ENCODE data around the gene NRXN2.

The NRXN2 gene

DNA sequence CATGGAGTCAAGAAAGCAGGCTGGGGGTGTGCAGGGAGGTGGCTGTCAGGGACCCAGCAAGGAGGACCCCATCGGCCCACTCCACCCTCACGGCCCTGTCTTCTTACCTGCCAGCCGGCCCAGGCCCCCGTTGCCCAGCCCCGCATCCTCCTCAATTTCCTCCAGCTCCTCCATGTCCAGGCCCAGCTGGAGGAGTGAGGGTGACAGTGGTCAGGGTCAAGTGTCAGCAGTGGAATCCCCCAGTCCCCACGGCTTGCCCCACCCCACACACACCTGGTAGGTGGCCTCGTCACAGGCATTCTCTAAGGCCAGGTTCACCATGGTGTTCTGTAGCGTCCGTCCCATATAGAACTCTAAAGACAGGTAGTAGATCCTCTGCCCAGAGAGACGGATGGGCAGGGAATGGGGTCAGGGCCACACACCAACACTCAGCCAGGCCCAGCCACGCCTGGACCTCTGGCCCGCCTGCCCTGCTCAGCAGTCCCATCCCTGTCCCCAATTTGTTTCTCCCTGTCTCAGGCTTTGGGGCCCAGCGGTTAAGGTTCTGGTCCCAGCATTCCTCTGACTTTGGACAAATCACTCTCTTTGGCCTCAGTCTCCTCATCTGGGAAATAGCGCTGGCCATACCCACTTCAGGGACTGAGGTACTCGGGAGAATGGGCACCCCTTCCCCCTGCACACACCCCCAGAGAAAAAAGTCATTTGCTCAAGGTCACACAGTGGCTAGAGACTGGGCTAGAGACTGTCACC lies 35.5 kb upstream of the NRXN2 start:
- no peak for DNase-seq

DNA sequence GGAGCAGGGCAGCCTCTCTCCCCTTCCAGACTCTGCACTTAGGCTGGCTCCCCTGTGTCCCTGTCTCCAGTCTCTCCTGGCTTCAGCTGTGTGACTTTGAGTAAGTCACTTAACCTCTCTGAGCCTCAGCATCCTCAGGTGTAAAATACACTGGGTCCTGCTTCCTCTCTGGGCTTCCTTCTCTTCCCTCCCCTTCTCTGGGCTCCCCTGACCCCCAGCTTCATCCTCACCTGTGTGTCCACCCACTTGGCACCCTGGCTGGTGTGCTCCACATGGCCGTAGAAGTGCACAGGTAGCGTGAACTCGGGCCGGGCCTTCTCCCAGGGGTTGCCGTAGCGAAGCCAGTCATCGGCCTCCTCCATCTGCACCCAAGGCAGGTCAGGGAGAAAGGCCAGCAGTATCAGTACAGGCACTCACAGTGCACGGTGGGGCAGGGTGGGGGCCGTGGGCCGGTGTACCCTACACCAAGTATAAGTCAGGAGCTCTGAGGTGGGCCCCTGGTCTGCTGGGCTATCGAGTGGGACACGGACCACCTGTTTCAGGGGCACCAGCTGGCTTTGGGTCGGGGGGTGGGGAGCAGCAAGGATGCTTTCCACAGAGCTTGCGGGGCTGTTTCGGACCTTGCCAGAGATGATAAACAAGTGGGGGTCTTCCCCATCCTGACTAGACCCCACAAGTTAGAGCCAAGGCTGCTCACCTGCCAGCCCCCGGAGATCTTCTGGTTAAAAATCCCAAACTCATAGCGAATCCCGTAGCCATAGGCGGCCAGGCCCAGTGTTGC lies 34.7 kb upstream of the NRXN2 start:
- no peak for DNase-seq

DNA sequence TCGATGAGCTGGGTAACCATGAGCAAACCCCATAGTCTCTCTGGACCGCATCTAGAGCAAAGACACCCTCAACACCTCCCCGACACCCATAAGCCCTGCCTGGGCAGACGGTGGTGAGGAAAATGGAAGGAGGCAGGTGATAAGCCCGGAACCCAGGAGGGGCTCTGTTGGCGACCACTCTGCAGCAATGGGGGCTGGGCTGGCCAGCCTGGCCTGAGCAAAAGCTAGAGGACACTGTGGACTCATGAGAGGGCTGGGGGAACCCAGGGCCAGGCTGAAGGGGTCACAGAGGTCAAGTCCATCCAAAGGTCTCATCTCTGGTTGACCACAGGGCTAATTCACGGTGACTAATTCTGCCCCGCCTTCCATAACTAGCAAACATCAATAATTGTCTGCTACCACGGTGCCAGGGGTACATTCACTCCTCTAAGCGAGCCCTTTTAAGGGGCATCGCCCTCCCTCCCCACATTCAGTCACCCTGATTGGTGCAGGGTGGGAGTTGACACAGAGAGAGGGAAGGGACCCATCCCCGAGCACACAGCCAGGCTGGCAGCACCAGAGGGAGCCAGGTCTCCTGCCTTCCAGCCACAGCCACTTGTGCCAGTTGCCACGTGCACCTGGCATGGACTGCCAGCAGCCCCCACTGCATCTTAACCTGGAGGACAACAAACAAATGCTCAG lies 32.8 kb upstream of the NRXN2 start:
- no peak for DNase-seq

DNA sequence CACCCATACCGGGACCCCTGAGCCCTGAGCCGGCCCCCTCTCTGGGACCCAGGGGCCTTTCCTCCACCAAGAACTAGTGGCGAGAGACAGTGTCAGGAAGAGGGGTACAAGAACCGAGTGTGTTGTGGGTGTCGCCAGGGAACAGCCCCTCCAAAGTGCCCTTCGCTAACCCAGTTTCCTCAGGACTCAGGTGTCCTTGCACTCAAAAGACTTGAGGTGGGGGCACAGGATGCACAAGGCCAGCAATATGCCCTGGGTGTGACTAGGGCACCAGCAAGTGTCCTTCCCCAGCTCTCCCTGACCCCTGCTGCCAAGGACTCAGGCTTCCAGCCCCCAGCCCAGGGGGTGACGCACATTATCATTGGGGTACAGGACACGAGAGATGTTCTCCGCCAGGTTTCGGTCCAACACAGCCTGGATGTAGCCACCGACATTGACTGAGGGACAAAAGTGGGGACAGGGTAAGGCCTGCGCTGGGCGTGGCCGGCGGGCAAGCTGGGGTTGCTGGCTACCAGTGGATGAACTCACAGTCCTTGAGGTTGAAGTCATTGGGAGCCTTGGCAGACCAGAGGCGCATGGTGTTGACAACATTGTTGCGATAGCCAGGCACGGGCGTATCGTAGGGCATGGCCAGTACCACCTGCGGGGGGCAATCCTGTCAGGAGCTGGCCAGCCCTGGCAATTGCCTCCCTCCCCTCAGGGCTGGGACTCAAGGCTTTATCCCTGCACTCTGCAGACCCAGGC lies 32.1 kb upstream of the NRXN2 start:
- DNase-seq: no peak

DNA sequence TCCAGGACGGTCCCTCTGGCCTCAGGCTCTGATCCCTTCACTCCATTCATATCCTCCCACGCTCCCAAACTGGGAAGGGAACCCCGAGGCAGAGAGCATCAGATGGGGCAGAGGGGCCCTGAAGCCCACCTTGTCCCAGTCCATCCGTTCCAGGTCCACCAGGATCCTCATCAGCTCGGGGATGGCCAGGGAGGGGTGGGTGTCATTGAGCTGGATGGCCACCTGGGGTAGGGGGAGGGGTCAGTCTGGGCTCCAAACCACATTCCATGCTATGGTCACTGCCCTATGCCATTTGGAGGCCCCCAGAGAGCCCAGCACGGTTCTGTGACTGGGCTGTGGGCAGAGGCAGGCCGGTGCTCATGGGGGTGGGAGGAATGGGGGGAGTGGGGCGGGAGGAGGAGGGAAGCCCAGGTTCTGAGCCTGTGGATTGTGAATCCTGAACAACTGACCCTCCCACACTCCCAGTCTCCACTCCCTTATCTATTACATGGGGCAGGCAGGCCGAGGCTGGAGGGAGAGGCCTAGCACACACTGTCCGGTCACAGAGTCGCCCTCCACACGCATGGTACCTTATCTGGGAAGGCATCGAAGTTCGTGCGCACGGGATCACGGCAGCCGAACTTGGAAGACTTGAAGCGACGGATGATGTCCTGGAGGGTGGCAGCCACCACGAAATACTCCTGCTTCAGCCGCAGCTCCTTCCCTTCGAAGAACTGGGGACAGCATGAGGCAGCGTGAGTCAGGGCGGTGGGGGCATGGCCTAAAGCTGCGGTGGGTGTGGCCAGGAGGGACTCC lies 31.3 kb upstream of the NRXN2 start:
- no peak for DNase-seq

DNA sequence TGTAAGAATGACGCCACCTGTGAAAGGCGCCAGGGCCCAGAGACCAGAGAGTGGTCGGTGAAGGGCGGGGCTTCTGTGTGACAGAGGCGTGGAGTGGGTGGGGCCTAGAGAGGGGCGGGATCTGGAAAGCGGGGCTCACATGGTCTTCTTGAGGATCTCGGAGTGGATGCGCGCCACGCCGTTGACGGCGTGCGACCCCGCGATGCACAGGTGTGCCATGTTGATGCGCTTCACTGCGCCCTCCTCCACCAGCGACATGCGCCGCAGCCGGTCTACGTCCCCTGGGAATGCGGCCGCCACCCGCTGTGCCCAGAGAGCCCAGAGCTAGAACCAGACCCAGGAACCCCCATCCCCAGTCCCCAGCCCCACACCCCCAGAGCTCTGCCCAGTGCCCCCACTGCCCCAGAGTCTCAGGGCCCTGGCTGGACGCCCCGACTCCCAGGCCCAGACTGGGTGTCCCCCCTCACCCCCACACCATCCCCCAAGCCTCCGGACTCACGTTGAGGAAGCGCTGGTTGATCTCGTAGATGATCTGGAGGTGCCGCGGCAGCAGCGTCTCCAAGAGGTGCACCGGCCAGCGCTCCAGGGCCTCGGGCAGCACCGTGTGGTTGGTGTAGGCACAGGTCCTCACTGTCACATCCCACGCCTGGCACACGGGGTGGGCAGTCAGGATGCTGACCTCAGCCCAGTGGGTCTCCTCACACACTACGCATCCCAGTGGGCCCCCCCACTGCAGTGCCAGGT lies 30.6 kb upstream of the NRXN2 start:
- DNase-seq: no peak

DNA sequence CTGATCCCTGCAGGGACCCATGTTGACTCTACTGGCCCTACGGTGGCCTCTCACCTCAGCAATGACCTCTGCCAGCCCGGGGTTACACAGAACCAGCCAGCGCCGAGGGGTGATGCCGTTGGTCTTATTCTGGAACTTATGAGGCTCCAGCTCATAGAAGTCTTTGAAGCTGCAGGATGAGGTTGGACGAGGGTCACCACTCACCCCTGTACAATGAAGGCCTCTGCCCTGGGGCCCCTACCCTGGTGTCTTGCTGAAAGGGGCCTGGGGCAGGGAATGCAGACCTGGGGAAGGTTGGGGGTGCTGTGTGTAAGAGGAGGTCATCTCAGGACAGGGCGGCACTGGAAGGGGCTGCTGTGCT lies 30.0 kb upstream of the NRXN2 start:
- no peak for DNase-seq

DNA sequence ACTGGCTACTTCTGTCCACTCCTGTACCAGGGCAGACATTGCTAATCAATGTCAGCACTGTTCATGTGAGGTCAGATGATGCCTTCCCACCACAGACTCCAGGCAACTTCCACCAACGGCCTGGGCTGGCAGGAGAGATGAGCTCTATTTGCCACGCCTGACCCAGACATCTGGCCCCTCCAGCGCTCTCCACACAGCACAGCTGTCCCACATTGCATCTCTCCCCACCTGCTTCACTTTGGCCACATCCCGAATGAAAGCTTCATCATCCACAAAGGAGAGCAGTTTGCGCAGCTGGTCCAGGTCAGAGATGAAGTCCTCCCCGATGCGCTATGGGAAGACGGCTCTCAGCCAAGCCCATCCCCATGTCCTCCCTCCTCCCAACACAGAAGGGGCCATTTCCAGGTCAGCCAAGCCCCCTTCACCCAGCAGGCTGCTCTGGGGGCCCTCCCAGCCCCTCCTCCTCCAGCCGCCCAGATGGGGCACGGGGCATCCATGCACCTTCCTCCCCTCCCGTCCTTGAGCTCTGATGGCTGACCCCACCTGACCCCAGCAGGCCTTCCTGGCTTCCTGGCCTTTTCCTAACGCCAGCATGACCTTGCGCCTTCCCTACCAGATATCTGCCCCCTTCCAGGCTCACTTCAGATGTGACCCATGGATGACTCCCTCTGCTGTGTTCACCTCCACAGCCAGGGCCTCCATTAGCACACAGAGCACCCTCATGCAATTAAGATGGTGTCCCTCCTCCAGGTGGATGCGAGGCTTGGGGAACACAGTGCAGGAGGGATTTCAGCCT lies 29.4 kb upstream of the NRXN2 start:
- DNase-seq: peak in 1 of 2 experiments; percentile 73

DNA sequence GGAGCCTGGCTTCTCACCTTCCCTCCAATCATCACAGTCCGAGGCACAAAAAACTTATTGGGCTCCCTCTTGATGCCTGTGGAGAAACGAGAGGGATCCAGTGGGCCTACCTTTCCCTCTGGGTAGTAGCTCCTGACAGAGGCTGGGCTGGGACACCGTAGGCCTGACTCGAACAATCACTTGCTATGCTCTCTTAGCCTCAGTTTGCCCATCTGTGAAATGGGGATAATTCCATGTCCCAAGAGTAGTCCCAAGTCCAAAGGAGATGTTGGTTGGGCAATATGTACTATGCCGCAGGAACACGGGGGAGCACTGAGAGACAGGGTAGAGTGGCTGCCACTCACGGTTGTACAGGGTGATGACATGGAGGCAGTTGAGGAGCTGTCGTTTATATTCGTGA lies 28.6 kb upstream of the NRXN2 start:
- no peak for DNase-seq

DNA sequence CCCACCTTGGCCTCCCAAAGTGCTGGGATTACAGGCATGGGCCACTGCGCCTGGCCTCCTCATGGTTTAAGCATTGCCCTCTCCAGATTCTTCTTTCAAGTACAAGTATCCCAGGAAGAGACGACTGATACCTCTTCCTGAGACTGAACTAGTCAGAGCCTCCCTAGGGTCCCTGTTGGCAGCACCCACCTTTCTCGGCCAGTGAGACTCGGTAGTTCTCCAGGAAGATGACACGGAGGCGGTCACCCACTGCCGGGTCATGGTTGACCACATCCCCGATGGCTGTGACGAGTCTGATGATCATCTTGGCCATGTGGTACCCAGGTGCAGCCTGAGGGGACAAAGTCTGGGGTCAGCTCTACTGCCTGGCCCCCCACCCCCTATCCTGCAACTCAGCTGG lies 28.1 kb upstream of the NRXN2 start:
- no peak for DNase-seq

DNA sequence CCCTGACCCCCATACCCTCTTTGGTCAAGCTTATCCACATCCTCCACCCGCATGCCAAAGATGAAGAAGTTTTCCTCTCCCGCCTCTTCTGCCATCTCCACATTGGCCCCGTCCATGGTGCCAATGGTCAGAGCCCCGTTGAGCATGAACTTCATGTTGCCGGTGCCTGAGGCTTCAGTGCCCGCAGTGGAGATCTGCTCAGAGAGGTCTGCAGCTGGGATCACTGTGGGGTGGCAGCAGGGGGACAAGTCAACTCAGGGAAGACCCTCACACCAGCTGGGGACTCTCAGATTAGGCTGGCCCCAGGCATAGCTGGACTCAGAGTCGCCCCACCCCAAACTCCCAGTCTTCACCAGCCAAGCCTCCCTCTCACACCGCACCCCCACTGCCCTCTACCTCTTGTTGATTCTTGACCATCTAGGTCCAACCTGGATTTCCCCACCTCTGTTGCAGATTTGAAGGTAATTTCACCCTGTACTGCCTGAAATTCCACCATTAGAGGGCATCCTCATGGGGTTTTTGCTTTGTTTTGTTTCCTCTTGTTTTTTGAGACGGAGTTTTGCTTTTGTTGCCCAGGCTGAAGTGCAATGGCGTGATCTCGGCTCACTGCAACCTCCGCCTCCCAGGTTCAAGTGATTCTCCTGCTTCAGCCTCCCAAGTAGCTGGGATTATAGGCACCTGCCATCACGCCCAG lies 27.5 kb upstream of the NRXN2 start:
- no peak for DNase-seq

DNA sequence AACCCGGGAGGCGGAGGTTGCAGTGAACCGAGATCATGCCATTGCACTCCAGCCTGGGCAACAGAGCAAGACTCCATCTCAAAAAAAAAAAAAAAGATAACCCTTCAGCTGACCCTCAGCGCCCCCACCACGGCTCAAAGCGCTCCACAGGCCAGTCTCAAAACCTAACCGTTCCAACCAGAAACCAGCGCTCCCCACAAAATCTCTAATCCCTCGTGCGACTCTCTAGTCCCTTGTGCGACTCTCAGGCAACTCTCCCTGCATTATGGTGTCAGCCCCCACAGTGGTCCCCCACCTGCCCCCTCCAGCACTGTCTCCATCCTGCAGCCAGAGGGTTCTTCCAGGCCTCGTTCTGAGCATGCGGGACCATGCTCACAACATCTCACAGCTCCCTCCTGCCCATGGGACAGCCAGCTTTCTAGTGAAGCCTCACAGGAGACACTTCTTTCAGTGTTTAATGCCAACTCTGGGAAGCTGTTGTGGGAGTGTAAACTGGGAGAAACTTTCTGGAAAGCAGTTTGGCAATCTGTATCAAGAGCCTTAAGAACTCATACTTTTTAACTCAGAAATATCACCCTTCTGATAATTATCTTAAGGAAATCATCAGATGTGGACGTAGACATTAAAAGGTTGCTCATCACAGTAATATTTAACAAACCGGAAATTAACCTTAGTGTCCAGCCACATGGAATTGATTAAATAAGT lies 25.1 kb upstream of the NRXN2 start:
- DNase-seq: no peak

DNA sequence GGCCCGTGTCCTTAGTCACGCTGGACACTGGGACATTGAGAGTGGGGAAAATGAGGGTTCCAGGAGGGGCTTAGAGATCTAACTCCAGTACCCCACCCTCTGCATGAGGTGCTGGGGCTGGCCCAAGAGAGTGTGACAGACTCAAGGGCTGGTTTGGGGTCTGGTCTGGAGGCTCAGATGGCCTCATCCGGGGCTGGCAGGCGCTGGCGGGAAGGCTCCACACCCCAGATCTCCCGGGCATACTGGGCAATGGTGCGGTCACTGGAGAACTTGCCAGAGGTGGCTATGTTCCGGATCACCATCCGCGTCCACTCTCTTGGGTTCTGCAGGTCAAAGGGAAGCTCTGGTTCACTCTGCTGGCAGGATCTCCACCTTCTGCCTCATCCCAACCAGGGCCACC lies 23.5 kb upstream of the NRXN2 start:
- no peak for DNase-seq

DNA sequence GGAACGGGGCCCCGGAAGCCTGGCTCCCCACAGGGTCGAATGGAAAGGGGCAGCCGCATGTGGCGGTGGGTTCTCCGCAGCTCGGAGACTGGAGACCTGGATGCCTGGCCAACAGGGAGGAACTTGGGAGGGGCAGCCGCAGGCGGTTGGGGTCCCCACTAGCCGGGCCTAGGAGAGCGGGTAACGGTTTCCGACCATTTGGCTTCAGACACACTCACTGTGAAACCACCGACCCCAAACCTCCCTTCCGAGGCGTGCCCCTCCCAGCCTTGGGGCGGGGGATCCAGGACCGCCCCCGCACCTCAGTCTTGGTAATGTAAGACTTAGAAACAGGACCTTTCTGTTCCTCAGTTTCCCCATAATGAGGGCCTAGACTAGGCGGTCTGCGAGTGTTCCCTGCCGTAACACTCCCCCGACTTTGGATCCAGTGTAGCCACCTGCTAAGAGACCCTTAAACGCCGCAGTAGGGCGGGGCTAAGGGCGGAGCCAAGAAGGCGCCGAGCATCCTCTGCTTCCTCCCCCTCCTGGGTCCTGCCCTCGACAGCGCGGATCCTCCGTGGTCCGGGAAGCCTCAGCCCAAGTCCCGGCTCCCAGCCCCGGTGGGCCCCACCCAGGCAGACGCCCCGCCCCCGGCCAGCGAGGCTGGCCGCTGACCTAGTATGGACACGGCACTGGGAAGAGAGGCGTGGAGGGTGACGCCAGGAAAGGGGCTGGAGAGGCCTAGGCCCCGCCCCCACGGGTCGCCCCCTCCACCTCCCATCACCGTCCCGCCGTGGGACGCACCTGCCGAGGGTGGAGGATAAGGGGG lies 22.7 kb upstream of the NRXN2 start:
- DNase-seq: peak in 1 of 2 experiments; percentile 52

DNA sequence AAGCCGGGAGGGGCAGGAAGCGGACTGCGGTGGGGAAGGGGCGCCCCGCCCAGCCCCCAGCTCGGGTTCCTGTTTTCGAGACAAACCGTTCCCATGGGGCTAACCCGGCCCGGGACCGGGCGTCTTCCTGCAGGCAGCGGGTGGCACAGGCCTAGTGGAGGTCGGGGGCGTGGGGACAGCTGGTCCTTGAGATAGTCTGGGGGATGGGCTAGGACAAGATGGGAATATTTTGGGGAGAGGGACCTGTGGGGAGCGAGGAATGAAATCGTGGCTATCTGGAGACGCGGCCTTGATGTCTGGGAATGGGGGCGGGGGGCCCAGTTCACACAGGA lies 22.2 kb upstream of the NRXN2 start:
- peak in 1 of 2 experiments; percentile 35 for DNase-seq

DNA sequence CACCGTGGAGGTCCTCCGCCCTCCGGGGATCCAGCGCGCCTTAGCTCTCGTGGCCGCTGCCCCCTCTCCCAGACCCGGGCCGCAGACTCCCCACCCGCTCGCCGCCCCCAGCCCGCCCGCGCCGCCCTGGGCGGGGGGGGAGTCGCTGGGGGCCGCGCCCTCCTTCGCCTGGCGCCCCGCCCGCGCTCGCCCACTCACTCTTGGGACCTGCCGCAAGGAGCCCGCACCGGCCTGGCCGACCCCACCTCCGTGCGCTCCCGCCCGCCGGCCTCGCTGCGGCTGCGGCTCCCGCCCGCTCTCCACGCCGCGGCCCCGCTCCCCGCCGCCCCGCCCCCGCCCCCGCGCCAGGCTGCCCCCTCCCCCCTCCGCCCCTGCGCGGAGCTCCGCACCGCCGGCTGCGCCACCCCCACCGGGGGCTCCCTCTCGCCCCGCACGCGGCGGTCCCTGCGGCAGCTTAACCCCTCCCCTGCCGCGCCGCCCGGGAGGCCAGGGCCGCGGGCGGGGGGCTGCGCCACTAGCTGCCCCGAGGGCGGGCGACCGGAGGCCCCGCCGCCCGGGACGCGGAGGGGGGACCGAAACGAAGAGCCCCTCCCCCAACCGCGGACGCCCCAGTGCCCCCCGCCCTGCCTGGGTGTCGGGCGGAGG lies 21.7 kb upstream of the NRXN2 start:
- DNase-seq: no peak

DNA sequence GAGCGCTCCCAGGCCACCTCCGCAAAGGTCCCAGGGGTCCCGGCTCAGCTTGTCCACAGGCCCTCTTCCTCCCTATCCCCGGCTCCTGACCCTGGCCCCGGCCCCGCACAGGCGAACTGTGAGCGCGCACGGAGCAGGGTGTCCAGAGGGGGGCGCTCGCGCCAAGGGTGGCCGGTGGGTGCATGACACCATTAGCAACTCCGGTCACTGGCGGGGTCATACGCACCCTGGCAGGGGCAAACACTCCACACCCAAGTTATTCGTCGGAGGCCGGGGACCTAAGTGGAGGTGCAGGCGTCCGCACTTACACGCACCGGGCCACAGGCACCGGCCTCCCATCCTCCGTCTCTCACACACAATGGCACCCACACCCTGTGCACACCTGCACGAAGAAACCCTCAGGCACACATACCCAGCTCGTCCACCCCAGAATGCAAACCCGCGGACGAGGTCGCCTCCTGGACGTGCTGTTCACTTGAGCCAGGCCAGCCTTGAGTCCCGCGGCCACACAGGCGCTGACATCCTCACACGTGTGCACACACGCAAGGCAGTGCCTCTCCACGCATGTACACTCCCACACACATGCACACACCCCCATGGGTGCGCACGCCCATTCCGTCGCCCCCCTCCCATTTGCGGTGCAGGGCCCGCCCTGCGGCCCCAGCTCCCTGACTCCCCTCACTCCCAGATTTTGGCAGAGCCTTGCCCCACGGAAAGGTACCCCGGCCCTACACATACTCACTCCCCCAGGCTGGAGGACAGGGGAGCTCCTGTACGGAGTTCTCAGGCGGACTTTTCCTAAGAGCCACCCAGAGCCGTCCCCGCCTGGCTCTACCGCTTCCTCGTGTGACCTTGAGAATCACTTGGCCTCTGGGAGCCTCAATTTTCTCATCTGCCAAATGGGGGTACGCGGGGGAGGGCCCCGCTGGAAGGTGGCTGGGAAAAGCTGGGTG lies 20.9 kb upstream of the NRXN2 start, which contains the start of gene RASGRP2:
Gene RASGRP2, minus strand, starts transcription at position 552 of the 953 bp plus-strand sequence. CDS start 1,276 bp downstream, outside the sequence.
- DNase-seq: peak in 1 of 2 experiments; percentile 32

All from NCI-H524 (cell line).